GM12892 (cell line): Measurements from ENCODE around the gene KIFAP3.

ENCODE experiments used
- POLR2A ChIP-seq: IDR thresholded peaks from 2 replicates; pipeline ENCODE4 v1.6.1; 2011; ENCODE audit warnings: low read depth, low read length, control low read depth
- POLR2AphosphoS5 ChIP-seq: IDR thresholded peaks from 2 replicates; pipeline ENCODE4 v1.6.1; 2011; ENCODE audit warnings: low read depth, low read length, control low read depth
- TAF1 ChIP-seq: IDR thresholded peaks from 2 replicates; pipeline ENCODE4 v1.6.1; 2011; ENCODE audit warnings: low read depth, mild to moderate bottlenecking, control low read depth, low read length, borderline replicate concordance

DNA sequence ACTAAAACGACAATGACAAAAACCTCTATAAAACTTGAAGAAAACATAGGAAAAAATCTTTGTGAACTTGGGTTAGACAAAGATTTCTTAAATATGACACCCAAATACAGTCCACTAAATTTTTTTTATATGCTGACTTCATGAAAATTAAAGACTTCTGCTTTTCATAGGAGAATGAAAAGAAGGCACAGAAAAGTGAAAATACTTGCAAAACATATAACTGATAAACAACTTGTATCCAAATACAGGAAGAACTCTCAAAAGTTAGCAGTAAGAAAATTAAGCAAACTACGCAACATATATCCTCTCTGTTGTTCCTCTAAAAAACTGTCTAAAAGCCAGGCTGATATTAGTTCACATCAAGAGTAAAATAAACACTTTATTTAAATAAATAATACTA is 53.6 kb downstream of the KIFAP3 start:
- TF ChIP-seq POLR2A (no peak), POLR2AphosphoS5 (no peak), TAF1 (no peak)
